HEK293 (cell line): ENCODE results near the gene ADIG.

Source experiments
- CTCF ChIA-PET: fragments of 350-600 bp; formaldehyde crosslinking; extraction: SDS; loops from one replicate; lab custom pipeline; 2021; ENCODE audit warnings: antibody characterized with exemption; lab: Yijun Ruan, JAX
- POLR2A ChIA-PET: fragments of 300-600 bp; formaldehyde crosslinking; extraction: SDS; loops from one replicate; lab custom pipeline; 2020; ENCODE audit warnings: antibody characterized with exemption, inconsistent platforms; lab: Yijun Ruan, JAX
- H3K27ac ChIP-seq: fragments of 200-500 bp; sonication (Bioruptor generic); 2 replicates; pipeline ENCODE4 v1.5.1; 2014; ENCODE audit warnings: low read depth, low read length, control low read depth, inconsistent platforms; ENCODE audit errors: extremely low read depth
- H3K36me3 ChIP-seq, 2 experiments: fragments of 200-500 bp in 1 of 2; sonication (Bioruptor generic) in 1 of 2; 1 replicate in 1 of 2; 2 replicates in 1 of 2; pipeline ENCODE4 v1.5.1; 2014 to 2017; ENCODE audit warnings: inconsistent platforms in 2 of 2, low read length in 2 of 2; ENCODE audit not compliant: control insufficient read depth in 2 of 2, insufficient read depth in 1 of 2
- H3K4me1 ChIP-seq: fragments of 200-500 bp; sonication (Bioruptor generic); 2 replicates; pipeline ENCODE4 v1.5.1; 2014; ENCODE audit warnings: mild to moderate bottlenecking, low read length, inconsistent platforms; ENCODE audit not compliant: control insufficient read depth, insufficient read depth
- H3K4me3 ChIP-seq: 2 replicates; pipeline ENCODE4 v1.5.1; 2011; ENCODE audit warnings: low read depth, mild to moderate bottlenecking, control low read depth, low read length, moderate library complexity
- H3K9me3 ChIP-seq: fragments of 200-500 bp; sonication (Bioruptor generic); 2 replicates; pipeline ENCODE4 v1.5.1; 2014; ENCODE audit warnings: low read depth, low read length, inconsistent platforms; ENCODE audit not compliant: control insufficient read depth, insufficient read depth
- BCL11B ChIP-seq: fragments of 450-650 bp; formaldehyde crosslinking; IDR thresholded peaks from 2 replicates; pipeline ENCODE4 v1.5.1; 2016; ENCODE audit warnings: low read depth, missing biosample characterization, missing genetic modification characterization
- EGR2 ChIP-seq: fragments of 450-650 bp; formaldehyde crosslinking; IDR thresholded peaks from 2 replicates; pipeline ENCODE4 v1.5.1; 2016; ENCODE audit warnings: low read depth, missing biosample characterization, missing genetic modification characterization
- KLF16 ChIP-seq: fragments of 450-650 bp; formaldehyde crosslinking; IDR thresholded peaks from 2 replicates; pipeline ENCODE4 v1.5.1; 2017; ENCODE audit warnings: missing biosample characterization, missing genetic modification characterization
- PRDM1 ChIP-seq: fragments of 450-650 bp; formaldehyde crosslinking; IDR thresholded peaks from 2 replicates; pipeline ENCODE4; 2016; ENCODE audit warnings: missing biosample characterization, missing genetic modification characterization
- ZBTB1 ChIP-seq: fragments of 450-650 bp; formaldehyde crosslinking; IDR thresholded peaks from 2 replicates; pipeline ENCODE4 v1.5.1; 2016; ENCODE audit warnings: missing biosample characterization, missing genetic modification characterization
- ZNF138 ChIP-seq: fragments of 450-650 bp; formaldehyde crosslinking; IDR thresholded peaks from 2 replicates; pipeline ENCODE4 v1.5.1; 2016; ENCODE audit warnings: missing biosample characterization, missing genetic modification characterization, borderline replicate concordance
- ZNF174 ChIP-seq: fragments of 450-650 bp; formaldehyde crosslinking; IDR thresholded peaks from 2 replicates; pipeline ENCODE4 v1.5.0; 2017; ENCODE audit warnings: missing biosample characterization, mild to moderate bottlenecking, missing genetic modification characterization
- ZNF274 ChIP-seq, 2 experiments: fragments of 200-500 bp in 1 of 2; fragments of 450-650 bp in 1 of 2; sonication (Bioruptor generic) in 1 of 2; formaldehyde crosslinking in 1 of 2; IDR thresholded peaks; 2 replicates each; pipeline versions ENCODE4 v1.5.1 to v1.6.1; 2014 to 2016; ENCODE audit warnings: borderline replicate concordance in 1 of 2, inconsistent platforms in 1 of 2, low read length in 1 of 2, missing biosample characterization in 1 of 2, missing genetic modification characterization in 1 of 2
- ZNF366 ChIP-seq: fragments of 450-650 bp; formaldehyde crosslinking; conservative IDR thresholded peaks from 2 replicates; pipeline ENCODE4 v1.5.1; 2016; ENCODE audit warnings: missing biosample characterization, missing genetic modification characterization
- ZNF423 ChIP-seq: fragments of 450-650 bp; formaldehyde crosslinking; IDR thresholded peaks from 2 replicates; pipeline ENCODE4 v1.5.1; 2016; ENCODE audit warnings: missing biosample characterization, missing genetic modification characterization
- ZNF48 ChIP-seq: fragments of 450-650 bp; formaldehyde crosslinking; IDR thresholded peaks from 2 replicates; pipeline ENCODE4 v1.5.1; 2016; ENCODE audit warnings: missing biosample characterization, missing genetic modification characterization
- ZNF510 ChIP-seq: fragments of 450-650 bp; formaldehyde crosslinking; IDR thresholded peaks from 2 replicates; pipeline ENCODE4 v1.5.1; 2018; ENCODE audit warnings: mild to moderate bottlenecking, missing genetic modification characterization, missing biosample characterization; ENCODE audit not compliant: insufficient replicate concordance
- ZNF544 ChIP-seq: fragments of 450-650 bp; formaldehyde crosslinking; IDR thresholded peaks from 2 replicates; pipeline ENCODE4 v1.5.0; 2017; ENCODE audit warnings: missing biosample characterization, missing genetic modification characterization
- ZNF623 ChIP-seq: fragments of 450-650 bp; formaldehyde crosslinking; IDR thresholded peaks from 2 replicates; pipeline ENCODE4 v1.5.1; 2016; ENCODE audit warnings: missing biosample characterization, missing genetic modification characterization
- ZNF791 ChIP-seq: fragments of 450-650 bp; formaldehyde crosslinking; IDR thresholded peaks from 2 replicates; pipeline ENCODE4 v1.5.1; 2016; ENCODE audit warnings: missing biosample characterization, missing genetic modification characterization
- TF ChIP-seq, protein P1 (sequence below): fragments of 450-650 bp; formaldehyde crosslinking; IDR thresholded peaks from 2 replicates; pipeline ENCODE4 v1.5.1; 2016; ENCODE audit warnings: missing biosample characterization, missing genetic modification characterization
- TF ChIP-seq, protein P2 (sequence below): fragments of 450-650 bp; formaldehyde crosslinking; IDR thresholded peaks from 2 replicates; pipeline ENCODE4 v1.5.1; 2017; ENCODE audit warnings: missing biosample characterization, missing genetic modification characterization
- TF ChIP-seq, protein P3 (sequence below): fragments of 450-650 bp; formaldehyde crosslinking; IDR thresholded peaks from 2 replicates; pipeline ENCODE4 v1.5.1; 2017; ENCODE audit warnings: missing biosample characterization, mild to moderate bottlenecking, missing genetic modification characterization, moderate library complexity

ADIG gene

DNA sequence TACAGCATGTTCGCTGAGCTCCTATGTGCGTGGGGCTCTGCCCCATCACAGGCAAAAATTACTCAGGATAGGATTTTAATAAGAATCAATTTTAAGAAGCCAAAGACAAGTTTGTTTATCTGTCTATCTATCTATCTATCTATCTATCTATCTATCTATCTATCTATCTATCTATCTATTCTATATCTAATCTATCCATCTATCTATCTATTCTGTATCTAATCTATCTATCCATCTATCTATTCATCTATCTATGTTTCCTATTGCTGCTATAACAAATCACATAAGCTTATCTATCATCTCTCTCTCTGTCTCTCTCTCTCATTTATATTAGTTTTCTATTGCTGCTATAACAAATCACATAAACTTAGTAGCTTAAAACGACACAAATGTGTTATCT is 22.3 kb downstream of the ADIG start:
- CTCF ChIA-PET = interaction anchor here (1.0 kb wide), 1 partner anchor 12 kb away, joined by 4 read pairs; no protein-coding TSS in a partner anchor
- H3K9me3 ChIP-seq = no peaks in the 10 kb centered on the region
- H3K36me3 ChIP-seq = no peaks in the 10 kb centered on the region
- TF ChIP-seq ZNF510 = no peak
- no peak for TF ChIP-seq ZNF791 (tag by site-specific recombination)
- no peak for TF ChIP-seq ZNF174 (tag by site-specific recombination)
- TF ChIP-seq PRDM1 (tag by site-specific recombination) = no peak
- TF ChIP-seq ZNF366 = no peak
- TF ChIP-seq ZNF544 (tag by site-specific recombination) = no peak
- no peak for TF ChIP-seq ZNF48
- TF ChIP-seq ZNF138 (tag by site-specific recombination) = no peak
- TF ChIP-seq ZNF274 (IDR thresholded peaks at IDR 0.05; ENCODE audit: low read length) = no peak
- no peak for TF ChIP-seq ZNF274 (tag by site-specific recombination; IDR thresholded peaks at IDR 0.05; ENCODE audit: borderline replicate concordance)
- no peak for TF ChIP-seq BCL11B
- TF ChIP-seq, all 188 proteins: peak for 0
- no peak overlapping the region for H3K4me3 ChIP-seq
- no peaks in the 10 kb centered on the region; the same call in 1 of the 2 replicates for H3K4me1 ChIP-seq
- H3K27ac ChIP-seq = no peak overlapping the region
- POLR2A ChIA-PET = no interaction called here

DNA sequence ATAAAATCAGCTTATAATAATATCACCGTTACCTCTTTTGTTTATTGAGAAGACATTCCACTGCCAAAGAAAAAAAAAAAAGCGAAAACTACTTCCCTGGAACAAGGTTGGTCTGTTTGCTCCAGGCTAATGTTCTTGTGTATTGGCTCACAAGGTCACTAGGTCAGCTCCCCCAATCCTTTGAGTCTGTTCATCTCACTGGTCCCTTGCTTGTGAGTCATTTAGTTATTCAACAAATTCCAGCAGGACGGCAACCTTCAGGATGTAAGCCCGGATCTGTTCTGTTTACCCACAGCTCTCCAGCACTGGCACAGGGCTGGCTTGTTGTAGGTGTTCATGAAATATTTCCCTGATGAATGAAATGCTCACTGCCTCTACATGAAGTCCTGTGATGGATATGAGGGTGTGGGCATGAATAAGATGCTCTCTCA is 23.9 kb downstream of the ADIG start:
- CTCF ChIA-PET = interaction anchor here (0.8 to 1.2 kb wide), 3 partner anchors 16 to 53 kb away, joined by 3 to 4 read pairs (median 4); no protein-coding TSS in a partner anchor
- Histone ChIP-seq H3K9me3 (no peaks in the 10 kb centered on the region), H3K27ac (no peak overlapping the region), H3K4me3 (no peak overlapping the region), H3K36me3 (no peaks in the 10 kb centered on the region), H3K4me1 (no peaks in the 10 kb centered on the region; the same call in 1 of the 2 replicates)
- POLR2A ChIA-PET = no interaction called here
- TF ChIP-seq, protein P1, sequence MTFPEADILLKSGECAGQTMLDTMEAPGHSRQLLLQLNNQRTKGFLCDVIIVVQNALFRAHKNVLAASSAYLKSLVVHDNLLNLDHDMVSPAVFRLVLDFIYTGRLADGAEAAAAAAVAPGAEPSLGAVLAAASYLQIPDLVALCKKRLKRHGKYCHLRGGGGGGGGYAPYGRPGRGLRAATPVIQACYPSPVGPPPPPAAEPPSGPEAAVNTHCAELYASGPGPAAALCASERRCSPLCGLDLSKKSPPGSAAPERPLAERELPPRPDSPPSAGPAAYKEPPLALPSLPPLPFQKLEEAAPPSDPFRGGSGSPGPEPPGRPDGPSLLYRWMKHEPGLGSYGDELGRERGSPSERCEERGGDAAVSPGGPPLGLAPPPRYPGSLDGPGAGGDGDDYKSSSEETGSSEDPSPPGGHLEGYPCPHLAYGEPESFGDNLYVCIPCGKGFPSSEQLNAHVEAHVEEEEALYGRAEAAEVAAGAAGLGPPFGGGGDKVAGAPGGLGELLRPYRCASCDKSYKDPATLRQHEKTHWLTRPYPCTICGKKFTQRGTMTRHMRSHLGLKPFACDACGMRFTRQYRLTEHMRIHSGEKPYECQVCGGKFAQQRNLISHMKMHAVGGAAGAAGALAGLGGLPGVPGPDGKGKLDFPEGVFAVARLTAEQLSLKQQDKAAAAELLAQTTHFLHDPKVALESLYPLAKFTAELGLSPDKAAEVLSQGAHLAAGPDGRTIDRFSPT (tag by site-specific recombination) = no peak
- TF ChIP-seq EGR2 (tag by site-specific recombination) (no peak), KLF16 (no peak), ZNF623 (tag by site-specific recombination) (no peak), ZBTB1 (no peak), ZNF423 (no peak)
- TF ChIP-seq, protein P2, sequence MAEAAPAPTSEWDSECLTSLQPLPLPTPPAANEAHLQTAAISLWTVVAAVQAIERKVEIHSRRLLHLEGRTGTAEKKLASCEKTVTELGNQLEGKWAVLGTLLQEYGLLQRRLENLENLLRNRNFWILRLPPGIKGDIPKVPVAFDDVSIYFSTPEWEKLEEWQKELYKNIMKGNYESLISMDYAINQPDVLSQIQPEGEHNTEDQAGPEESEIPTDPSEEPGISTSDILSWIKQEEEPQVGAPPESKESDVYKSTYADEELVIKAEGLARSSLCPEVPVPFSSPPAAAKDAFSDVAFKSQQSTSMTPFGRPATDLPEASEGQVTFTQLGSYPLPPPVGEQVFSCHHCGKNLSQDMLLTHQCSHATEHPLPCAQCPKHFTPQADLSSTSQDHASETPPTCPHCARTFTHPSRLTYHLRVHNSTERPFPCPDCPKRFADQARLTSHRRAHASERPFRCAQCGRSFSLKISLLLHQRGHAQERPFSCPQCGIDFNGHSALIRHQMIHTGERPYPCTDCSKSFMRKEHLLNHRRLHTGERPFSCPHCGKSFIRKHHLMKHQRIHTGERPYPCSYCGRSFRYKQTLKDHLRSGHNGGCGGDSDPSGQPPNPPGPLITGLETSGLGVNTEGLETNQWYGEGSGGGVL (tag by site-specific recombination) = no peak
- TF ChIP-seq, protein P3, sequence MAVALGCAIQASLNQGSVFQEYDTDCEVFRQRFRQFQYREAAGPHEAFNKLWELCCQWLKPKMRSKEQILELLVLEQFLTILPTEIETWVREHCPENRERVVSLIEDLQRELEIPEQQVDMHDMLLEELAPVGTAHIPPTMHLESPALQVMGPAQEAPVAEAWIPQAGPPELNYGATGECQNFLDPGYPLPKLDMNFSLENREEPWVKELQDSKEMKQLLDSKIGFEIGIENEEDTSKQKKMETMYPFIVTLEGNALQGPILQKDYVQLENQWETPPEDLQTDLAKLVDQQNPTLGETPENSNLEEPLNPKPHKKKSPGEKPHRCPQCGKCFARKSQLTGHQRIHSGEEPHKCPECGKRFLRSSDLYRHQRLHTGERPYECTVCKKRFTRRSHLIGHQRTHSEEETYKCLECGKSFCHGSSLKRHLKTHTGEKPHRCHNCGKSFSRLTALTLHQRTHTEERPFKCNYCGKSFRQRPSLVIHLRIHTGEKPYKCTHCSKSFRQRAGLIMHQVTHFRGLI = no peak
